ENCODE data around the gene ZNF544. TPM values are rescaled to one million over a fixed set of nuclear protein-coding genes. Genes with fewer than 3 reads are reported as not detected.
A peak's percentile ranks its signal among the peaks of the same experiment; 100 is the strongest.

Gene ZNF544
- total RNA-seq, 2 experiments from 2014 or later, result 46.0 to 51.6 TPM

DNA sequence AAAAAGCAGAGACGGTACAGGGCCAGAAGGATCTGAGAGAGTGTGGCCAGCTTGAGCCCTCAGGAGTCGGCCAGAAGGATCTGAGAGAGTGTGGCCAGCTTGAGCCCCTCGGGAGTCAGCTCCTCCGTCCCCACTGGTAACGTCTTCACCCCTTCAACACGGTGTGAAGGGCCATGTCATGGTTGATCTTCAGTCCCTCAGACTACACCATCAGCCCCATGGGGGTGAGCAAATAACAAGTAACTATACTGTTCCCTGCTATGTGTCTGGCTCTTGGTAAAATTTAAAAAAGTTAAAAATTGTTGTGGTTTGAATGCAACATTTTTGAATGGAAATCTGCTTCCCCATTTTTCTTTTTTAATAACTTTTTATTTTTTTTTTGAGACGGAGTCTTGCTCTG lies 48.5 kb downstream of the ZNF544 start:
- Mint-ChIP-seq H3K27me3 (no peaks in the 10 kb centered on the region), H3K4me1 (peaks cover 28% of the 10 kb centered on the region), H3K9me3 (peaks cover 18% of the 10 kb centered on the region), H3K4me3 (peak overlapping the region; percentile 93), H3K36me3 (peaks cover 79% of the 10 kb centered on the region), H3K27ac (no peak overlapping the region)
- DNase-seq, result no peak

DNA sequence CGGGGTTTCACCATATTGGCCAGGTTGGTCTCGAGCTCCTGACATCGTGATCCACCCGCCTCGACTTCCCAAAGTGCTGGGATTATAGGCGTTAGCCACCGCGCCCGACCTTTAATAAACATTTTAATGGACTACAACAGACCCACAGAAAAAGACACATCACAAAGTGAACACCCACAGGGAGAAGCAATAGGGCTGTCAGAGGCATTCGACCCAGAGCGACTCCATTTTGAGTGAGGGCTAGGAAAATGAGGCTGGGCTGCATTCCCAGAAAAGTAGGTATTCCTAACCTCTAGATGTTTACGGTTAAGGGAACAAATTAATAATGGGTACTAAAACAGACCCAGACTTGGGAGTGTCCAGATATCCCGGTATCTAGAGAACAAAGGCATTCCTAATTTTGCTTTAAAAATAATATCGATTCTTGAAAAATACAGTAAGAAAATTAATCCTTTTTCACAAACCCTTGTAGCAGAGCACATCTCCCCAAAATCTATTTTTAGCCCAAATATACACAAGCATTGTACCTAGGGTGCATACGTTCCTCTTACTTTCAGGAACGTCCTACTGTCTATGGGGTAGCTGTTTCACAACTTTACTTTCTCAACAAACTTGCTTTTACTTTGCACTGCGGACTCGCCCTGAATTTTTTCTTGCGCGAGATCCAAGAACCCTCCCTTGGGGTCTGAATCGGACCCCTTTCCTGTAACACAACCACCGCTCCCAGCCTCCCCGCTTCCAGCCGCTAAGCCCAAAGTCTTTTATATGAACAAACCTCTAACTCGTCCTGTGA lies 49.2 kb downstream of the ZNF544 start:
- Mint-ChIP-seq H3K36me3 (peaks cover 75% of the 10 kb centered on the region), H3K4me3 (peak overlapping the region; percentile 93), H3K9me3 (peaks cover 17% of the 10 kb centered on the region), H3K27me3 (no peaks in the 10 kb centered on the region), H3K27ac (peak overlapping the region; percentile 95), H3K4me1 (peaks cover 30% of the 10 kb centered on the region)
- DNase-seq, result no peak

GRCh38 chr19:58278541-58279041 lies 49.9 kb downstream of the ZNF544 start, which contains the start of gene ZNF8:
Gene ZNF8 (plus strand): TSS chr19:58278955. CDS start chr19:58279082, 127 bp downstream.
- peak; percentile 99 for DNase-seq
- Mint-ChIP-seq H3K4me1 (peaks cover 30% of the 10 kb centered on the region), H3K4me3 (peak within 1 kb of the TSS; percentile 93), H3K27ac (peak within 1 kb of the TSS; percentile 95), H3K27me3 (no peaks in the 10 kb centered on the region), H3K36me3 (peaks cover 76% of the 10 kb centered on the region), H3K9me3 (peaks cover 16% of the 10 kb centered on the region)

DNA sequence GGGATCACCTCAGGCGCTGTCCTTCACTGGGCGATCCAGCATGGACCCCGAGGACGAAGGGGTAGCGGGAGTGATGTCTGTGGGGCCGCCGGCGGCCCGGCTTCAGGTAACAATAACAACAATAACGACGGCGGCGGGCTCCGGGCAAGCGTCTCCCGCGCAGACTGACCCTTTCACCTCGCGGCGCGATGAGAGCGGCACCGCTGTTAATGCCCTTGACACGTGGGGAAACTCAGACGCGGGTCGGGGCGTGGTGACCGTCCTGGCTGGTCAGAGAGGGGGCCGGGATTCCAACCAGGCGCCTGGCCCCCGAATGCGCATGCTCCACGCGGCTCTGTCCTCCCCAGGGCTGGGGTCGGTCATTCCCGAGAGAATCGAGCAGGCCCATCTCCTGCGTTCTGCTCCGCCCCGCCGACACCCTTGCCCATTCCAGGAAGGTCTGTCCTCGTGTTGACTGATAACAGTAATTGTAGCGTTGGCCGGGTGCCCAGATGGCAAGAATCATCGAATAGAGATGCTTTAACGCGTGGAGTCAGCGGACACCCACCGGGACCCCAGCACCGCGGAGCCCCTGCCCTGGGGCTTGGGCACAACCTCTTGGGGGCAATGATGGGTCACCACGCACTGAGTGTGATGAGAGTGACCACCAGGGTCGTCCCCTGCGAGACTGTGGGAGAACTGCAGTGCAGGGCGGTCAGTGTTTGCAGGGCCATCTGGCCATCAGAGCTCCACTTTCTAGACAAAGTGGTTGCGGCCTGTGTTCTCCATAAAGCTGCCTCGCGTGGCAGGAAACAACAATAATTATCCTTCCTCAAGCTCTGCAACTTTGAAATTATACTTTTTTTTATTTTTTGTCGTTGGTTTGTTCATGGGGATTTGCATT lies 50.6 kb downstream of the ZNF544 start:
- peak overlapping the region; percentile 95 for H3K27ac Mint-ChIP-seq
- H3K4me1 Mint-ChIP-seq, result peaks cover 30% of the 10 kb centered on the region
- peaks cover 16% of the 10 kb centered on the region for H3K9me3 Mint-ChIP-seq
- H3K36me3 Mint-ChIP-seq, result peaks cover 74% of the 10 kb centered on the region
- H3K4me3 Mint-ChIP-seq, result peak overlapping the region; percentile 93
- H3K27me3 Mint-ChIP-seq, result no peaks in the 10 kb centered on the region
- peak; percentile 48 for DNase-seq

- H3K4me1 Mint-ChIP-seq, result peaks cover 32% of the 10 kb centered on the region
- no peak for DNase-seq
- peak overlapping the region; percentile 95 for H3K27ac Mint-ChIP-seq
- peaks cover 70% of the 10 kb centered on the region for H3K36me3 Mint-ChIP-seq
- H3K27me3 Mint-ChIP-seq, result no peaks in the 10 kb centered on the region
- peak overlapping the region; percentile 93 for H3K4me3 Mint-ChIP-seq
- H3K9me3 Mint-ChIP-seq, result peaks cover 11% of the 10 kb centered on the region
These were observed 51.2 kb downstream of the ZNF544 start for GRCh38 chr19:58279925-58280316.

GRCh38 chr19:58284199-58284598 lies 55.5 kb downstream of the ZNF544 start:
- no peaks in the 10 kb centered on the region for H3K27me3 Mint-ChIP-seq
- peaks cover 71% of the 10 kb centered on the region for H3K36me3 Mint-ChIP-seq
- peaks cover 1% of the 10 kb centered on the region for H3K9me3 Mint-ChIP-seq
- no peak overlapping the region for H3K4me3 Mint-ChIP-seq
- DNase-seq, result no peak
- no peak overlapping the region for H3K27ac Mint-ChIP-seq
- peaks cover 28% of the 10 kb centered on the region for H3K4me1 Mint-ChIP-seq

DNA sequence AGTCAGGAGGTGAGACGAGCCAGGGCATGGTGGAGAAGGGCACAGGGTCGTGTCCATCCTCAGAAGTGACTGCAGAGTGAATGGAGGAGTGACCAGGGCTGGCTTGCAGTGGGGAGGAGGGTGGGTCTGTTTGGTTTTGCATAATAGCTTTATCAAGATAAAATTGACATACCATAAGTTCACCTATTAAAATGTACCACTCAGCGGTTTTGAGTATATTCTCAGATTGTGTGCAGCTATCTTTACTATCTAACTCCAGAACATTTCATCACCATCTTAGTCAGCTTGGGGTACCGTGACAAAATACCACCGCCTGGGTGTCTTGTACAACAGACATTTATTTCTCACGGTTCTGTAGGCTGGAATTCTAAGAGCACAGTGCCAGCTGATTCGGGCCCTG lies 63.2 kb downstream of the ZNF544 start:
- Mint-ChIP-seq H3K9me3 (peaks cover 27% of the 10 kb centered on the region), H3K27ac (no peak overlapping the region), H3K4me1 (no peaks in the 10 kb centered on the region)

DNA sequence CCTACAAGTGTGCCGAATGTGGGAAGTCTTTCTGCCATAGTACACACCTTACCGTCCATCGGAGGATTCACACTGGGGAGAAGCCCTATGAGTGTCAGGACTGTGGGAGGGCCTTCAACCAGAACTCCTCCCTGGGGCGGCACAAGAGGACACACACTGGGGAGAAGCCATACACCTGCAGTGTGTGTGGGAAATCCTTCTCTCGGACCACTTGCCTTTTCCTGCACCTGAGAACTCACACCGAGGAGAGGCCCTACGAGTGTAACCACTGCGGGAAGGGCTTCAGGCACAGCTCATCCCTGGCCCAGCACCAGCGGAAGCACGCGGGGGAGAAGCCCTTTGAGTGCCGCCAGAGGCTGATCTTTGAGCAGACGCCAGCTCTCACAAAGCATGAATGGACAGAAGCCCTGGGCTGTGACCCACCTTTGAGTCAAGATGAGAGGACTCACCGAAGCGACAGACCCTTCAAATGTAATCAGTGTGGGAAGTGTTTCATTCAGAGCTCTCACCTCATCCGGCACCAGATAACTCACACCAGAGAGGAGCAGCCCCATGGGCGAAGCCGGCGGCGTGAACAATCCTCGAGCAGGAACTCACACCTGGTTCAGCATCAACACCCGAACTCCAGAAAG lies 66.1 kb downstream of the ZNF544 start:
- no peaks in the 10 kb centered on the region for H3K27me3 Mint-ChIP-seq
- H3K27ac Mint-ChIP-seq, result no peak overlapping the region
- DNase-seq, result no peak
- peaks cover 27% of the 10 kb centered on the region for H3K9me3 Mint-ChIP-seq
- H3K4me3 Mint-ChIP-seq, result no peak overlapping the region
- H3K36me3 Mint-ChIP-seq, result peaks cover 87% of the 10 kb centered on the region
- no peaks in the 10 kb centered on the region for H3K4me1 Mint-ChIP-seq

More for the DNA sequence above, 63.2 kb downstream of the ZNF544 start:
- no peak overlapping the region for H3K4me3 Mint-ChIP-seq
- H3K27me3 Mint-ChIP-seq, result no peaks in the 10 kb centered on the region
- H3K36me3 Mint-ChIP-seq, result peaks cover 88% of the 10 kb centered on the region
- no peak for DNase-seq

DNA sequence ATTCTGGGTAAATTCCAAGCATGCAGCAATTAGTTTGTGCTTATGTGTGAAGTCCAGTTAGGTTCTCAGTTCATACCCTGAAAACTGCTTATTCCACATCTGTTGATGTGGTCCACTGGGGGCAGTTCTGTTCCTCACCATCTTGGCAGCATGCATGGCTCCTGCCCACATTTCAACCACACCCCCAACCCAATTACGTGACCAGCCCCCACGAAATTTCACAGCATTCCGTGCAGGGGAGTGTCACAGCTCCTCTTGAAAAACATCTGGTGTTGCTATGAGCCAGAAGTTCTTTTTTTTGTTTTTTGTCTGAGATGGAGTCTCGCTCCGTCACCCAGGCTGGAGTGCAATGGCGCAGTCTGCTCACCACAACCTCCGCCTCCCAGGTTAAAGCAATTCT lies 67.4 kb downstream of the ZNF544 start:
- Mint-ChIP-seq H3K4me1 (no peaks in the 10 kb centered on the region), H3K27me3 (no peaks in the 10 kb centered on the region), H3K27ac (no peak overlapping the region), H3K36me3 (peaks cover 88% of the 10 kb centered on the region), H3K9me3 (peaks cover 29% of the 10 kb centered on the region), H3K4me3 (no peak overlapping the region)
- no peak for DNase-seq

- Mint-ChIP-seq H3K4me1 (peaks cover 5% of the 10 kb centered on the region), H3K27me3 (no peaks in the 10 kb centered on the region), H3K36me3 (peaks cover 71% of the 10 kb centered on the region), H3K9me3 (peaks cover 5% of the 10 kb centered on the region), H3K27ac (no peak overlapping the region), H3K4me3 (no peak overlapping the region)
- no peak for DNase-seq
These were observed 71.9 kb downstream of the ZNF544 start for GRCh38 chr19:58300620-58301019.

GRCh38 chr19:58304255-58304654 lies 75.5 kb downstream of the ZNF544 start:
- H3K9me3 Mint-ChIP-seq, result peaks cover 5% of the 10 kb centered on the region
- peaks cover 71% of the 10 kb centered on the region for H3K36me3 Mint-ChIP-seq
- peak overlapping the region; percentile 98 for H3K4me3 Mint-ChIP-seq
- H3K27me3 Mint-ChIP-seq, result no peaks in the 10 kb centered on the region
- DNase-seq, result no peak
- H3K4me1 Mint-ChIP-seq, result peaks cover 35% of the 10 kb centered on the region
- H3K27ac Mint-ChIP-seq, result peak overlapping the region; percentile 97

GRCh38 chr19:58304748-58305064 lies 76.0 kb downstream of the ZNF544 start:
- Mint-ChIP-seq H3K9me3 (peaks cover 5% of the 10 kb centered on the region), H3K27me3 (no peaks in the 10 kb centered on the region), H3K4me3 (peak overlapping the region; percentile 98), H3K4me1 (peaks cover 36% of the 10 kb centered on the region), H3K36me3 (peaks cover 73% of the 10 kb centered on the region), H3K27ac (peak overlapping the region; percentile 97)
- DNase-seq, result no peak

DNA sequence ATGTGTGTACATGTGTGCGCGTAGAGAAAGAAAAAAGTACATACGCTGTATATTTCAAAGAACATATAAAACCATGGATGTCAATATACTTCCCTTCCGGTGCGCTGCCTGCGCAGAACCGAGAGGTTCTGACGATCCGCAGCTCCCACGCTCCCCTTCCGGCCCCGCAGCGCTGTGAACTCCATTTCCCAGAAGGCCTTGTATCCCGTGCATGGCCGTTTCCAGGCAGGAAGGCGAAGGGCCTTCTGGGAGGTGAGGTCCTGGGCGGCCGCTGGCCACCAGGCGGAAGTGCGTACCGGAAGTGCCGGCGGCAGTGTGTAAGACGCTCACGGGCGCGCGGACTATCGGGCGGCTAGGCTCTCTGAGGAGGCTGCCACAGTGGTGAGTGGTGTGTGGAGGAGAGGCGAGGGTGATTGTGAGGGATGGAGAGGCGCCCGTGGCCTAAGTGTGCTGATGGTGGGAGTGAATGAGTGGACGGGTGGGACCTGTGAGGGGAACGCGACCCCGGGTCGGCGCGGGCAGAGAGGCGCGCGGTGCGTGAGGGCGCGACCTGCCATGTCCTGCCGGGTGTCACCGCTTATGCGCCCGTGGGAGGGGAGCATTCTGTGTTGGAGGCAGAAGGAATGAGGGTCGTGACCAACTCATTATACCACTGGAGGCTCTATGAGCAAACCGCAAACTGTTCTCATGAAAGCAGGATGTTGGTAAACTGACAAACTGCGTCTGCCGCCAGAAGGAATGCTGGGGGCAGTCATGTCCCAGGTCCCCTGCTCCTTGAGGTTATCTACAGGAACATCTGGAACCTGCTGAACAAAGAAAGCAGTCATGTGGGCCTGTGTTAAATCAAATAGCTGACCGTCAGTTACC lies 76.6 kb downstream of the ZNF544 start, which contains the start of gene ERVK3-1:
Gene ERVK3-1 (plus strand): TSS at position 313 of the 867 bp plus-strand sequence. CDS start 6,792 bp downstream, outside the sequence.
- Mint-ChIP-seq H3K27me3 (no peaks in the 10 kb centered on the region), H3K4me1 (peaks cover 36% of the 10 kb centered on the region), H3K4me3 (peak within 1 kb of the TSS; percentile 98), H3K9me3 (peaks cover 5% of the 10 kb centered on the region), H3K36me3 (peaks cover 70% of the 10 kb centered on the region), H3K27ac (peak within 1 kb of the TSS; percentile 97)
- peak; percentile 96 for DNase-seq

- peak overlapping the region; percentile 98 for H3K4me3 Mint-ChIP-seq
- H3K36me3 Mint-ChIP-seq, result peaks cover 70% of the 10 kb centered on the region
- peak overlapping the region; percentile 97 for H3K27ac Mint-ChIP-seq
- no peak for DNase-seq
- peaks cover 36% of the 10 kb centered on the region for H3K4me1 Mint-ChIP-seq
- no peaks in the 10 kb centered on the region for H3K27me3 Mint-ChIP-seq
- H3K9me3 Mint-ChIP-seq, result peaks cover 3% of the 10 kb centered on the region
These were observed 77.2 kb downstream of the ZNF544 start for GRCh38 chr19:58305932-58306323.

Data from activated naive CD8-positive, alpha-beta T cell treated with anti-CD3 and anti-CD28 coated beads for 36 hours (primary cell).